Amygdala (tissue), 56 donors: ENCODE measurements around the gene RAD51C.
"Not testable (repeated sequence)": the region's sequence is repeated elsewhere in the genome, so short reads cannot be mapped to it uniquely, and the experiment has no call there.

Experiments used
- DNase-seq, 56 donors: peaks; one replicate each; lab custom pipeline; 2025; lab: John Stamatoyannopoulos, UW

RAD51C gene

DNA sequence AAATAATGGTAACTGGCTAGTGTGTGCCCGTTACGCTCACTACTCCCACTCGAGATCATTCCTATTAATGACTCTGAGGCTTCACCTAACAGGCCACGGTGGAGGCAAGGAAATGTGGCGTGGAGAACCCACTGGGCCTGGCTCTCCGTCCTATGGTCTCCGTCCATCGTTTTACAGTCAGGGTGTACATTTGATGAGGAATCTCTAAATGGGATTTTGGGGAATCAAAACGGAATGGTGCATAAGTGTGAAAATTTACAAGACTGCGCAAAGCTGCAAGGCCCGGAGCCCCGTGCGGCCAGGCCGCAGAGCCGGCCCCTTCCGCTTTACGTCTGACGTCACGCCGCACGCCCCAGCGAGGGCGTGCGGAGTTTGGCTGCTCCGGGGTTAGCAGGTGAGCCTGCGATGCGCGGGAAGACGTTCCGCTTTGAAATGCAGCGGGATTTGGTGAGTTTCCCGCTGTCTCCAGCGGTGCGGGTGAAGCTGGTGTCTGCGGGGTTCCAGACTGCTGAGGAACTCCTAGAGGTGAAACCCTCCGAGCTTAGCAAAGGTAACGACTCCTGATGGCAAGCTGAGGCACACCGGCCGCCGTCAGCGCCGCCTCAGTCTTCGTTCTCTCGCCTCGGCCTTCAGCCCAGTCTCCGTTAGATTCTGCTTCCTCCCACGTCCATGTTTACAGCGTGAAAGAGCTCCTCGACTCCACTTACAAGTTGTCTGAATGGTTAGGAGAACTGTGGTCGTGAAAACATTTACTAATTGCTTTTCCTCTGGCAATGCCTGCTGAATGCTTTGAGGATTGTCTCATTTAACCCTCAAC lies at the start of gene RAD51C:
Gene RAD51C, plus strand, starts transcription at position 364 of the 817 bp plus-strand sequence. Its CDS starts 42 bp downstream, at position 406.
- peak; percentile 8 to 84 (median 62) for DNase-seq

DNA sequence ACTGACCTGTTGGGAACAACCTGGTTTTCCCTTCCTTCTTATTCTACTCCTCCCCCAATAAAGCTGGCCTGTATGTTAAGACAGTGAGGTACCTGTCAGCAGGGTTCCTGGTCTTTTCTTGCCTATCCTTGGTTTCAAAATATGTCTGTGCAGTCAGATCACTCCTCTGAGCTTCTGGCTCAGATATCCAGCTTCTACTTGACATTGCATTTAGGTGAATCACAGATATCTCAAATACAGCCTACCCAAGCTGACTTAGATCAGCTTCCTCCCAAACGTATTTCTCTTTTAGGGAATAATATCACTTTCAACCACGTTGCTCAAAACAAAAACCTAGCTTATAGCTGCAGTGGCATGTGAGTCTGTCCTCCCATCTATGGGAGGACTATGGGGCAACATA lies 49.3 kb upstream of the RAD51C start:
- DNase-seq, result no peak

DNA sequence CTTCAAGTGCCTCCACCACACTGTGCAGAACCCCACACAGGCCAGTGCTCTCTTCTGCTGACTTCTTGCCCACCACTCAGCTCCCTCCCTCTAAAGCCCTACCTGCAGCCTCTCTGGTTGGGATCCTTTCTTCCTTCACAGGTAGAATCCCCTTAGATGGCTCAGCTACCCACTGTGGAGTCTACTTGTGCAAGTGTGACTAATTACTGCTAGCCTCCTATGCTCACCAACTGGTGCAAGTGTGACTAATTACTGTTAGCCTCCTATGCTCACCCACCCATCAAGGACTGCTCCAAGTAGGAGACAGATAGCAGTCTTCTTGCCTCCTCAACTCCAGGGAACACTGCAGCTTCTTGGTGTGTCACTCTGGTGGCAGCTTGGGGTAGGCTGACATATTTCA lies 44.2 kb upstream of the RAD51C start:
- no peak for DNase-seq

DNA sequence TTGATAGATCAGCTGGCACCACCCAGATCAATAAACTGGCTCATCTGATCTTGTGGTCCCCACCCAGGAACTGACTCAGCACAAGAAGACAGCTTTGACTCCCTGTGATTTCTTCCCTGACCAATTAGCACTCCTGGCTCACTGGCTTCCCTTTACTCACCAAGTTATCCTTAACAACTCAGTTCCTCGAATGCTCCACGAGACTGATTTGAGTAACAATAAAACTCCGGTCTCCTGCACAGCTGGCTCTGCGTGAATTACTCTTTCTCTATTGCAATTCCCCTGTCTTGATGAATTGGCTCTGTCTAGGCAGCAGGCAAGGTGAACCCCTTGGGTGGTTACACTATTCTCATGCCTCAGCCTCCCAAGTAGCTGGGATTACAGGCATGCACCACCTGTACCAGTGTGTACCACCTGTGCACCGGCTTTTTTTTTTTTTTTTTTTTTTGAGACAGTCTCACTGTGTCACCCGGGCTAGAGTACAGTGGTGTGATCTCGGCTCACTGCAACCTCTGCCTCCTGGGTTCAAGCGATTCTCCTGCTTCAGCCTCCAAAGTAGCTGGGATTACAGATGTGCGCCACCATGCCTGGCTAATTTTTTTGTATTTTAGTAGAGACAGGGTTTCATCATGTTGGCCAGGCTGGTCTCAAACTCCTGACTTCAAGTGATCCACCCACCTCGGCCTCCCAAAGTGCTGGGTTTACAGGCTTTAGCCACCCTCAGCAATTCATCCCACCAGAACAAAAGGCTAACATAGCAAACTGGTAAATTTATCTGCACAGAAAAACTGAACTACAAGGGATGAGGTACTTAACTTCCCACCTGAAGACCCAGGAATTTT lies 34.2 kb upstream of the RAD51C start:
- DNase-seq, result not testable (repeated sequence)

DNA sequence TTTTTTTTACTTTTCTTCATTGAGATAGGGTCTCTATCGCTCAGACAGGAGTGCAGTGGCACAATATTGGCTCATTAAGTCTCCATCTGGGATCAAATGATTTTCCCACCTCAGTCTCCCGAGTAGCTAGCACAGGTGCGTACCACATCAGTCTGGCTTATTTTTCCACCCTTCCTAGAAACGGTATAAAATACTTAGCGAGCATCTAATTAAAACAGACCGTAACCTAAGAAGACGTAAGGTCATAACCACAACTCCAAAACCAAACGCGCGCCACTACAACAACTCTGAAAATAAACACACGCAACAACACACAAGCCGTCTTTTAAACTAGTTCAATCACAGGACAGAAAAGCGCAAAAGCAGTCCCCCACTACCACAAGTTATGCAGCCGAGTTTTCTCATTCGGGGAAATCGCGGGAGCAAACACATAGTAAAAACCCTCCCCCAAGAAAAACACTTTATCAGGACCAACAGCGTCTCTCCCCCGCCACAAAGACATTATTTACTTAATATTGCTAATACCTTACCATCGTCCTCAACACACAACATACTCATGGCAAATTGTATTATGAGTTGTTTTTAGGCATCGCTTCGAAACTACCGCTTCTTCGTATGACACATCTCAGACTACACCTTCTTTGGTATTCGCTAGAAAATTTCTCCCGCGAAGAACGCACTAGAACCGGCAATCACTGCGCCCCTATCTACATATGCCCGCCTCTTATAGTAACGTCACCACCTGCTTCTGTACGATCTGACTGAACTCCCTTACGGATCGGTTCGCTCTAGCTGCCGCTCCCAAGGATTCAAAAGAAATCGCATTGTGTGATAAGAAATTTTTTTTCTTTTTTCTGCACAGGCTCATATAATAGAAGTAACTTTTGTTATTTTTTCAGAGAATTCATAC lies 33.3 kb upstream of the RAD51C start:
- DNase-seq, result peak; percentile 7 to 94 (median 72)

DNA sequence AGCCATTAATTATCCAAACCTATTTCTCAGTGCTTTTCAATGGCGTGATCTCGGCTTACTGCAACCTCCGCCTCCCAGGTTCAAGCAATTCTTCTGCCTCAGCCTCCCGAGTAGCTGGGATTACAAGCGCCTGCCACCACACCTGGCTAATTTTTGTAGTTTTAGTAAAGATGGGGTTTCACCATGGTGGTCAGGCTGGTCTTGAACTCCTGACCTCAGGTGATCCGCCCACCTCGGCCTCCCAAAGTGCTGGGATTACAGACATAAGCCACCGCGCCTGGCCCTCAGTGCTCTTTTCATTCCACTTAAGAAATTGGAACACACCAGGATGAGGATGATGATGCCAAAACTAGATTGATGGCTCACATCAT lies 32.7 kb upstream of the RAD51C start:
- DNase-seq, result not testable (repeated sequence)

DNA sequence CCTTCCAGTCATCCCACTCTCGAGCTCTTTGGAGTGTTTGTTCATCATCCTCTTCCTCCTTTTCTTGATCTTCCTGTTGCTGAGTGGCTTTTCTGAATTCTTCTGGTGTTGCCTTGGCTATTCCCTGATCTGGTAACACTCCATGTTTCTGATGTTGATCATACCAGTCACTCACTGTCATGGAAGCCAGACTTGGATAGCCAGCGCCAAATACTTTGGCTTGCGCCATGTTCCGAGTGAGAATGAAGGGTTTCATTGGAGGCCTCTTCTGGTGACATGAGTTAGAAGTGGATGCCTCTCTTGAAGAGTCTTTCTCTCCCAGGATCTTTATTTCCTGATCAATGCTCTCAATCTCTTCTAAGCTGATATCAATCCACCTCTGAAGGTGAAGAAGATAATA lies 31.8 kb upstream of the RAD51C start:
- DNase-seq, result no peak

DNA sequence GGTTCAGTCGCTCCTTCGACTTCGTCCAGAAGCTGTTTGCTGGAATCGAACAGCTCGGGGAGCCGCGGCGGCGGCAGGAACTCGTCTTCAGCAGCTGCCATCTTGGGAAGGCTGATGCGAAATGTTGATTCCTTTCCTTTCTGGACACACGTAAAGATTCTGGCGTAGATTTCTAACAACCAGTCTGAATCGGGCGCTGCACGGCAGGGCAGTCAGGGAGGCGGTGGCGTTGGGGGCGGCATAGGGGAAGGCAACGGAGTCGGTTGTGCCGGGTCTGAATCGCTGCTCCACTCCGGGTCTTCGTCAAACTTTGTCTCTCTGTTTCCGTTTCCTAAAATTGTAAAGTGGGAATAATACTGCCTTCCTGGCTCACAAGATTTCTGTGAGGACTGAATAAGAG lies 30.9 kb upstream of the RAD51C start:
- no peak for DNase-seq

DNA sequence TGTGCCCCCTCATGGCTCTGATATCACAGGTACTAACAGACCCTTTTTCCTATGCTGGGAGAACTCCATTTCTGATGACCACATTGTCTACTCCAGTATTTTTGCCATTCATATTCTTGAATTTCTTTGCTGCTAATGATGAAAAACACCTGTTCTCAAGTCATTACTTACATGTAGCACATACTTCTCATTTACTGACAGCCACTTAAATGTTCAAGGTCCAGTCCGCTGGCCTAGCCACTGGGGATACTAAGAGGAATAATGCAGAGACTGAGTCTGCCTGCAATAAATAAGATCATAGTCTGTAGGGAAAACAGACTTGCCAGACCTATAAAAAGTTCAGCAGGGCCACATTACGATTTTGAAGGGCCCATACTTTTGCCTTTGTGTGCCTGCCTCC lies 28.1 kb upstream of the RAD51C start:
- no peak for DNase-seq

DNA sequence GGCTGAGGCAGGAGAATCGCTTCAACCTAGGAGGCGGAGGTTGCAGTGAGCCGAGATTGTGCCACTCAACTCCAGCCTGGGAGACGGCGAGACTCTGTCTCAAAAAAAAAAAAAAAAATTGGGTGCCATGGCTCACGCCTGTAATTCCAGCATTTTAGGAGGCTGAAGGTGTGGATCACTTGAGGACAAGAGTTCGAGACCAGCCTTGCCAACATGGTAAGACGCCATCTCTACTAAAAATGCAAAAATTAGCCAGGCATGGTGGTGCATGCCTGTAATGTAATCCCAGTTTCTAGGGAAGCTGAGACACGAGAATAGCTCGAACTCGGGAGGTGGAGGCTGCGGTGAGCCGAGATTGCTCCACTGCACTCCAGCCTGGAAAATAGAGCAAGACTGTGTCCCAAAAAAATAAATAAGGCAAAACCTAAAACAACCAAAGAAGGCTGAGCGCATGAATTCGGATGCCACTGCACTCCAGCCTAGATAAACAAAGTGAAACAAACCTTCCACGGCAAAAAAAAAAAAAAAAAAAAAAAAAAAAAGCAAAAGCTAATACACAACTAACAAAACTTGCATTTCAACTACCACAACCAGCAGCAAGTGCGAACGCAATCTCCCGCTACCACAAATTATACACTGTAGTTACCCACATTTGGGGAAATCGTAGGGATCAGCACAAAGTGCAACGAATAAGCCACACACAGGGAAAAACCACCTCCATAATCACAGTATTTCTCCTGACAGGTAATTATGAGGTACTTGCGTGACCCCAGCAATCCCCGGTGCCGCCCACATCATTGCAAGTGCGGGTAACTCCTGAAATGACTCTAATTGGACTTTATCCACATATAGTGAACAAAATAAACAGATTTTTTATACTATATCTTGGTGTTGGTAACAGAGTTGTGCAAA lies 26.2 kb upstream of the RAD51C start:
- no peak for DNase-seq

DNA sequence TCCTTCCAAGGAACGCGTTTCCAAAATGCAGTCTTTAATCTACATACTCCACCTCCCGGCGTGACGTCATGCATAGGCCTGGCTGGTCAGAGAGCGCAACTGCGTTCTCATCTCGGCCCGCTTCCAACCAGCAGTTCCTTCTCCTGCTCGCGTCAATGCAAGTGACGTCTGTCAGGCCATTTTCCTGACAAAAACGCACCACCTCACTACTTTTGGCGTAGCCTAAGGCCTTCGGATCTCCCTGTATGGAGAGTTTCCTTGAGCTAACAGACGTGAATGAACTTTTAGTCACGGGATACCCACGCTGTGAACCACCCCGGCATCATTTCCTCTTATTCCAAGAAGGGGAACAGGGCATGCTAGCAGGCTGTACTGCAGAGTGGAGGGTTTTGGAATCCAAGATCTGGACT lies 25.5 kb upstream of the RAD51C start:
- peak in 36 of 56 donors; percentile 1 to 71 (median 21) for DNase-seq

DNA sequence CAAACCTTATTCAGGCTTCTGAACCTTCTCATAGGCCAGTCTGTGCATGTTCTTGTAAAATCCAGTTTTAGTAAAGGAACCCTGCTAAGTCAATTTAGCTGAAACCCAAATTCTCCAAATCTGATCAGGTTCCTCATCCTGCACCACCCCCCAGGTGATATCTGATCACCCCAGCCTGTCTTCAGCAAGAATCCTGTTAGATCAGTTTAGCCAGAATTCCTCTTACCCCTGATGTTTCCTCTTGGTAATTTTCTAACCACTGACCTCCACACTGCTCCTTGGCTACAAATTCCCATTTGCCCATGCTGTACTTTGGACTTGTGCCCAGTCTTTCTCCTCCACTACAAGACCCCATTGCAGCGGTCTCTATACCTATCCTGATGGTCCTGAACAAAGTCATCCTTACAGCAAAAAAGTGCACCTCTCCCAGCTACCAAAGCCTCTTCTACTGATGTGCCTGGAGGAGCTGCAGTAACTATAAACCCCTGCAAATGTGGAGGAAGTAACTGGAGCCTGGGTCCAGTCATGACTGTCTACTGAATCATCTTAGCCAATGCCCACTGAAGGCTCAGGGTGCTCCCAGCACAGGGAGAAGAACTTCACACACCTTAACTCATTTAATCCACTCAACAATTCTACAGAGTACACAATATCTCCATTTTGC lies 24.3 kb upstream of the RAD51C start:
- no peak for DNase-seq

DNA sequence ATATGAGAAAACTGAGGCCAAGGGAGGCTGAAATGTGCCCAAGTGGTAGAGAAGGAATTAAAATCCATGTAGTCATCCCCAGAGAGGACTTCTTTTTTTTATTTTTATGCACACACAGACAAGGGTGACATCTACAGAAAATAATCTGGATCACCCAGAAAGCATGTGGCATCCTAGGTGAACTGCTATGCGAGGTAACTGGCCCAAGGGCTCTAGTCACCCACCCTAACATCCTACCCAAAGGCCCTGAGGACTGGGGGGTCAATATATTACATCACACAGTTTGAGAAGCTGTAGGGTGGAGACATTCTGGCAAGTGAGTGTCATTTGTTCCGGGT lies 23.8 kb upstream of the RAD51C start:
- no peak for DNase-seq

DNA sequence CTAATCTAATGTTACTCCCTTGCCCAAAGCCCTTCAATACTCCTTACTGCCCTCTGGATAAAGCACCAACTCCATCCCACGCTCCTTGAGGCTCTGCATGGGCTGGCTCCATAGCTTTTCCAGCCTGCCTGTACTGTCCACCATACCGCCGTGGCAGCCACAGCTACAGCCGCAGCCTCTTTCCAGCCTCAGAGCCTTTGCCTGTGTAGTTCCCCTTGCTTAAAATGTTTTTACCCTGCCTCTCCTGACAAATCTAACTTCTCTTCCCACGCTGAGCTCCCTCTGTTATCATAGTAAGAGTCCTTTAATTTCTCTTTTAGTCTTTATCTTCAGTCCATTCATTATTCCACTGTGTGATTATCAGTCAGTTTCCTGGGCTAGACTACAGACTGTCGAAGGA lies 22.5 kb upstream of the RAD51C start:
- DNase-seq, result no peak

DNA sequence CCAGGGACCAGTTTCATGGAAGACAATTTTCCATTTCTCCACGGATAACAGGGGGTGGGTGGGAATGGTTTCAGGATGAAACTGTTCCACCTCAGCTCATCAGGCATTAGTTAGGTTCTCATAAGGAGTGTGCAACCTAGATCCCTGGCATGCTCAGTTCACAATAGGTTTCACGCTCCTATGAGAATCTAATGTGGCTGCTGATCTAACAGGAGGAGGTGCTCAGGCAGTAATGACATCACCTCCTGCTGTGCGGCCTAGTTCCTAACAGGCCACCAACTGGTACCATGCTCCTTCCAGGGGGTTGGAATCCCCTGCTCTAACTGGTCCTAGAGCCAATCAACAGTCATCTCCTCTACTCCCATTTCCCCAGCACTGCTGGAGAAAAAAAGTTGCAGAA lies 20.4 kb upstream of the RAD51C start:
- DNase-seq, result no peak

DNA sequence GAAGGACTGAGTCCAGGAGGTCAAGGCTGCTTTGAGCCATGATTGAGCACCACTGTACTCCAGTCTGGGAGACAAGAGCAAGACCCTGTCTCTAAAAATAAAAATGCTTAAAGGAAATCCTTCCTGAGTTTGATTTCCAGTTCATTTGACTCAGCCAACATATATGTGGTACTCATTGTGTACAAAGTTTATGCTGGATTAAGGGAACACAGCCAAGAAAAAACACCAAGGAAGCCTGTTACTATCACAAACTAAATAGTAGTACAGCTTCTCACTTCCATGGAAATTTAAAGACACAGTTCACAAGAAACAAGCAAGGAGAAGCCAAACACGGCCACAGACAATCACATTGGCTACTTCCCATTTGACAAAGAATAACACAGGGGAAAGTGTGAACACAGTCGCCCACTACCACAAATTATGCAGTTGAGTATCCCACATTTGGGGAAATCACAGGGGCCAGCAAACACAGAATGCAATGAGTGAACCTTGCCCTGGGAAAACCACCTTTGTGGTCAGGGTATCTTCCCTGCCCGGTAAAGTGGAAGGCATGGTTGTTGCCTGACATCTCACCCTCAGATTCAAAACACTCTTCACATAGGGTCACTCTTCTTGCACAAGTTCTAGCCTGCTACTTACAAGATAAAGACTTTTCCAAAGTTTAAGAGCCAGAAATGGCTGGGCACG lies 15.1 kb upstream of the RAD51C start:
- no peak for DNase-seq

DNA sequence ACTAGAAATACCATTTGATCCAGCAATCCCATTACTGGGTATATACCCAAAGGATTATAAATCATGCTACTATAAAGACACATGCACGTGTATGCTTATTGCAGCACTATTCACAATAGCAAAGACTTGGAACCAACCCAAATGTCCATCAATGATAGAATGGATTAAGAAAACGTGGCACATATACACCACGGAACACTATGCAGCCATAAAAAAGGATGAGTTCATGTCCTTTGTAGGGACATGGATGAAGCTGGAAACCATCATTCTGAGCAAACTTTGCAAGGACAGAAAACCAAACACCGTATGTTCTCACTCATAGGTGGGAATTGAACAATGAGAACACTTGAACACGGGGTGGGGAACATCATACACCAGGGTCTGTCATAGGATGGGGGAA lies 14.1 kb upstream of the RAD51C start:
- not testable (repeated sequence) for DNase-seq

DNA sequence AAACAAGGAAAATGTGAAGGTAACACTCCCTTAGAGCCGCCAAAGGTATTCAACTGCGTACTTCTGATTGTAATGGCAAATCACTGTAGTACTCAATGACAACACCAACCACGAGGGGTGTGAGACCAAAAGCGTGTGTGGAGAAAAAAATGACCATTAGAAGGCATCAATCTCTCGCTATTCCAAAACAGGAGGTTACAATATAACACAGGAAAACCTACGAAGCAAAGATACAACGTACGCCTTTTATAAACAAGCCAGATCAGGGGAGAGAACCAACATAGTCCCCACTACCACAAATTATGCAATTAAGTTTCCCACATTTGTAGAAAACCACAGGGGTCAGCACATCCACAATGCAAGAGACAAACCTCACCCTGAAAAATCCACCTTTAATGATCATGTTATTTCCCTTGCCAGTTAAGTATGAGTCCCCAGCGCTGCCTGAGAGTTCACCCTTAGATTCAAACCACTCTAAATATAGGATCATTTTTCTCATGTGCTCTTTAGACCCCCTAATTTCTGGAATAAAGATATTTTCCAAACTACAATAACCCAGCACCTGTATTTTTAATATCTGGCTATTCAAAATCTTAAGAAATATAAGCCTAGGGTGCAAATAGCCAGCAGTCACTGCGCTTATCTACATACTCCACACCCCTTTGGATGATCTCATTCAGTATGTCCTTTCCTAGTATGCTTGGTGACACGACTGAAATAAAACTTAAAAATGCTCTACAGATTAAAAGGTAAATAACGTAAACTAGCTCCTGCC lies 13.0 kb upstream of the RAD51C start:
- no peak for DNase-seq
